HAP-1 (cell line): ENCODE results near the gene TWSG1.
"Not testable (repeated sequence)": the region's sequence is repeated elsewhere in the genome, so short reads cannot be mapped to it uniquely, and the experiment has no call there.

Source experiments
- DNase-seq, 2 experiments: peaks; one replicate each; pipeline ENCODE4 v3.0.0-alpha.2; 2016 to 2020; ENCODE audit warnings: low spot score in 2 of 2
- H3K27me3 ChIP-seq: fragments of 250-450 bp; sonication (Bioruptor Pico); 2 replicates; pipeline ENCODE4 v1.5.1; 2020; ENCODE audit warnings: low read depth, mild to moderate bottlenecking, moderate library complexity
- H3K36me3 ChIP-seq: fragments of 250-450 bp; sonication (Bioruptor Pico); replicated peaks from 2 replicates; pipeline ENCODE4 v1.5.1; 2020; ENCODE audit warnings: mild to moderate bottlenecking
- H3K4me1 ChIP-seq: fragments of 250-450 bp; sonication (Bioruptor Pico); 2 replicates; pipeline ENCODE4 v1.5.1; 2020; ENCODE audit warnings: mild to moderate bottlenecking
- H3K4me3 ChIP-seq: fragments of 250-450 bp; sonication (Bioruptor Pico); 2 replicates; pipeline ENCODE4 v1.5.1; 2020; ENCODE audit warnings: mild to moderate bottlenecking, moderate library complexity
- H3K9me3 ChIP-seq: fragments of 250-450 bp; sonication (Bioruptor Pico); 2 replicates; pipeline ENCODE4 v1.5.1; 2020; ENCODE audit warnings: mild to moderate bottlenecking, moderate library complexity
- in situ Hi-C: fragments of 300-500 bp; cut with MboI; formaldehyde crosslinking; loops from 3 replicates; pipeline ENCODE4 v1.14.3; 2020; ENCODE audit warnings: low sequenced_read_pairs, inconsistent platforms, mixed read lengths

Gene TWSG1

GRCh38 chr18:9380621-9381395 lies 46.2 kb downstream of the TWSG1 start:
- Histone ChIP-seq H3K9me3 (no peaks in the 10 kb centered on the region), H3K4me3 (no peak overlapping the region), H3K4me1 (peaks cover 19% of the 10 kb centered on the region), H3K27me3 (no peaks in the 10 kb centered on the region), H3K36me3 (no peaks in the 10 kb centered on the region)
- DNase-seq, result peak; percentile 83 to 91
- in situ Hi-C loops, result no loop called here

GRCh38 chr18:9386879-9387278 lies 52.3 kb downstream of the TWSG1 start:
- H3K9me3 ChIP-seq, result no peaks in the 10 kb centered on the region
- no peaks in the 10 kb centered on the region for H3K27me3 ChIP-seq
- H3K4me3 ChIP-seq, result no peak overlapping the region
- no peaks in the 10 kb centered on the region for H3K36me3 ChIP-seq
- H3K4me1 ChIP-seq, result no peaks in the 10 kb centered on the region
- in situ Hi-C loops, result no loop called here
- no peak for DNase-seq

- Histone ChIP-seq H3K4me3 (no peak overlapping the region), H3K4me1 (no peaks in the 10 kb centered on the region), H3K27me3 (no peaks in the 10 kb centered on the region), H3K9me3 (no peaks in the 10 kb centered on the region), H3K36me3 (no peaks in the 10 kb centered on the region)
- in situ Hi-C loops, result no loop called here
- DNase-seq, result no peak
Measured at GRCh38 chr18:9387891-9388290, 53.3 kb downstream of the TWSG1 start.

GRCh38 chr18:9389706-9390105 lies 55.1 kb downstream of the TWSG1 start:
- no peak for DNase-seq
- H3K4me3 ChIP-seq, result no peak overlapping the region
- no peaks in the 10 kb centered on the region for H3K9me3 ChIP-seq
- H3K4me1 ChIP-seq, result no peaks in the 10 kb centered on the region
- no peaks in the 10 kb centered on the region for H3K27me3 ChIP-seq
- in situ Hi-C loops, result no loop called here
- no peaks in the 10 kb centered on the region for H3K36me3 ChIP-seq

GRCh38 chr18:9392726-9393125 lies 58.2 kb downstream of the TWSG1 start:
- Histone ChIP-seq H3K4me1 (no peaks in the 10 kb centered on the region), H3K4me3 (no peak overlapping the region), H3K9me3 (no peaks in the 10 kb centered on the region), H3K27me3 (no peaks in the 10 kb centered on the region), H3K36me3 (no peaks in the 10 kb centered on the region)
- in situ Hi-C loops, result no loop called here
- DNase-seq, result no peak

- Histone ChIP-seq H3K27me3 (no peaks in the 10 kb centered on the region), H3K9me3 (no peaks in the 10 kb centered on the region), H3K4me1 (no peaks in the 10 kb centered on the region), H3K36me3 (no peaks in the 10 kb centered on the region; the same call in 1 of the 2 replicates), H3K4me3 (no peak overlapping the region)
- DNase-seq, result no peak
- in situ Hi-C loops, result no loop called here
Measured at GRCh38 chr18:9394046-9394445, 59.5 kb downstream of the TWSG1 start.

GRCh38 chr18:9400197-9400596 lies 65.6 kb downstream of the TWSG1 start:
- H3K9me3 ChIP-seq, result no peaks in the 10 kb centered on the region
- no peaks in the 10 kb centered on the region; the same call in 1 of the 2 replicates for H3K36me3 ChIP-seq
- in situ Hi-C loops, result no loop called here
- H3K27me3 ChIP-seq, result no peaks in the 10 kb centered on the region
- DNase-seq, result no peak
- H3K4me3 ChIP-seq, result no peak overlapping the region
- no peaks in the 10 kb centered on the region for H3K4me1 ChIP-seq

- Histone ChIP-seq H3K4me1 (no peaks in the 10 kb centered on the region), H3K36me3 (no peaks in the 10 kb centered on the region; the same call in 1 of the 2 replicates), H3K9me3 (no peaks in the 10 kb centered on the region), H3K27me3 (no peaks in the 10 kb centered on the region), H3K4me3 (no peak overlapping the region)
- in situ Hi-C loops, result no loop called here
- no peak for DNase-seq
Measured at GRCh38 chr18:9401176-9401575, 66.6 kb downstream of the TWSG1 start.

GRCh38 chr18:9402358-9403007 lies 67.9 kb downstream of the TWSG1 start:
- H3K9me3 ChIP-seq, H3K27me3 ChIP-seq, DNase-seq, H3K4me3 ChIP-seq, H3K36me3 ChIP-seq, H3K4me1 ChIP-seq, in situ Hi-C loops: not testable (repeated sequence)

GRCh38 chr18:9403795-9404564 lies 69.4 kb downstream of the TWSG1 start:
- Histone ChIP-seq H3K9me3 (no peaks in the 10 kb centered on the region), H3K27me3 (no peaks in the 10 kb centered on the region), H3K36me3 (no peaks in the 10 kb centered on the region; the same call in 1 of the 2 replicates), H3K4me3 (no peak overlapping the region), H3K4me1 (no peaks in the 10 kb centered on the region)
- peak in 1 of 2 experiments; percentile 26 for DNase-seq
- in situ Hi-C loops, result no loop called here

GRCh38 chr18:9404565-9405060 lies 70.0 kb downstream of the TWSG1 start:
- no peaks in the 10 kb centered on the region; the same call in 1 of the 2 replicates for H3K36me3 ChIP-seq
- H3K4me1 ChIP-seq, result no peaks in the 10 kb centered on the region
- no peak for DNase-seq
- in situ Hi-C loops, result no loop called here
- H3K4me3 ChIP-seq, result no peak overlapping the region
- no peaks in the 10 kb centered on the region for H3K27me3 ChIP-seq
- H3K9me3 ChIP-seq, result no peaks in the 10 kb centered on the region

GRCh38 chr18:9405130-9405529 lies 70.6 kb downstream of the TWSG1 start:
- in situ Hi-C loops, result no loop called here
- Histone ChIP-seq H3K4me3 (no peak overlapping the region), H3K27me3 (no peaks in the 10 kb centered on the region), H3K9me3 (no peaks in the 10 kb centered on the region), H3K4me1 (no peaks in the 10 kb centered on the region), H3K36me3 (no peaks in the 10 kb centered on the region)
- DNase-seq, result no peak

- no peaks in the 10 kb centered on the region for H3K27me3 ChIP-seq
- no peaks in the 10 kb centered on the region for H3K4me1 ChIP-seq
- no peaks in the 10 kb centered on the region for H3K36me3 ChIP-seq
- DNase-seq, result no peak
- H3K4me3 ChIP-seq, result no peak overlapping the region
- in situ Hi-C loops, result no loop called here
- no peaks in the 10 kb centered on the region for H3K9me3 ChIP-seq
Measured at GRCh38 chr18:9405977-9406376, 71.4 kb downstream of the TWSG1 start.

GRCh38 chr18:9410515-9410914 lies 75.9 kb downstream of the TWSG1 start:
- no peaks in the 10 kb centered on the region for H3K9me3 ChIP-seq
- H3K36me3 ChIP-seq, result no peaks in the 10 kb centered on the region
- in situ Hi-C loops, result no loop called here
- no peak for DNase-seq
- H3K4me3 ChIP-seq, result no peak overlapping the region
- no peaks in the 10 kb centered on the region for H3K4me1 ChIP-seq
- H3K27me3 ChIP-seq, result no peaks in the 10 kb centered on the region
